ENCODE data around the gene SPTB. TPM values are rescaled to one million over a fixed set of nuclear protein-coding genes. Genes with fewer than 3 reads are reported as not detected.

The SPTB gene
- total RNA-seq, 1 experiment from 2014 or later: 0.13 TPM

DNA sequence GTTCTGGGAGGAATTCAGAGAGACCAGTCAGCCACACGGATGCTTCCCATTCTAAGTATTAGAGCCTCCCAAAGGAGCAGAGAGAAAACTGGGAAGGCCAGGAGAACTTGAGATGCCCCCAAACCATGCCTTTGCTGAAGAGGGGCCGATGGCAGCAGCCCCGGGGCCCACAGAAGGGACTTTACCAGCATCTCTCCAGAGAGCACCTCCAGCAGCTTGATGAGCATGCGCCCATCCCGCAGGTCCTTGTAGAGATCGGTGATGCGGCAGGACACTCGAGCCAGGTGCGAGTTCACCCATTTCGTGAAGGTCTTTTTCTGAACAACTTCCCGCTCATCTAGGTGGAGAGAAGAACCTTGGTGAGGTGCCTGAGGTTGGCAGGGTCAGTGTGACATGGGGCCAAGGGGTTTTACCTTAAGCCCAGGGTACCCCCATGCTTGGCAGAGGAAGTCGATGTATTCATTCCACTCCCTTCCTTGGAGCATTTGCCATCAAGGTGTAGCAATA, 74.9 kb downstream of the SPTB start:
- Histone ChIP-seq H3K9me3 (ENCODE audit: control insufficient read depth, insufficient read depth, low read depth, low read length) (no peaks in the 10 kb centered on the region), H3K36me3 (ENCODE audit: control insufficient read depth, insufficient read depth, low read length) (no peaks in the 10 kb centered on the region), H3K27me3 (ENCODE audit: control insufficient read depth, insufficient read depth, low read length) (no peaks in the 10 kb centered on the region; the same call in 1 of the 2 replicates), H3K27ac (ENCODE audit: low read length) (no peak overlapping the region), H3K4me3 (ENCODE audit: low read depth in 2 of 2, low read length in 2 of 2) (no peak overlapping the region), H3K4me1 (ENCODE audit: control insufficient read depth, insufficient read depth, low read length) (no peaks in the 10 kb centered on the region; the same call in 1 of the 2 replicates)
- TF ChIP-seq, protein P1, sequence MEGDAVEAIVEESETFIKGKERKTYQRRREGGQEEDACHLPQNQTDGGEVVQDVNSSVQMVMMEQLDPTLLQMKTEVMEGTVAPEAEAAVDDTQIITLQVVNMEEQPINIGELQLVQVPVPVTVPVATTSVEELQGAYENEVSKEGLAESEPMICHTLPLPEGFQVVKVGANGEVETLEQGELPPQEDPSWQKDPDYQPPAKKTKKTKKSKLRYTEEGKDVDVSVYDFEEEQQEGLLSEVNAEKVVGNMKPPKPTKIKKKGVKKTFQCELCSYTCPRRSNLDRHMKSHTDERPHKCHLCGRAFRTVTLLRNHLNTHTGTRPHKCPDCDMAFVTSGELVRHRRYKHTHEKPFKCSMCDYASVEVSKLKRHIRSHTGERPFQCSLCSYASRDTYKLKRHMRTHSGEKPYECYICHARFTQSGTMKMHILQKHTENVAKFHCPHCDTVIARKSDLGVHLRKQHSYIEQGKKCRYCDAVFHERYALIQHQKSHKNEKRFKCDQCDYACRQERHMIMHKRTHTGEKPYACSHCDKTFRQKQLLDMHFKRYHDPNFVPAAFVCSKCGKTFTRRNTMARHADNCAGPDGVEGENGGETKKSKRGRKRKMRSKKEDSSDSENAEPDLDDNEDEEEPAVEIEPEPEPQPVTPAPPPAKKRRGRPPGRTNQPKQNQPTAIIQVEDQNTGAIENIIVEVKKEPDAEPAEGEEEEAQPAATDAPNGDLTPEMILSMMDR (IDR thresholded peaks at IDR 0.05): no peak
- TF ChIP-seq POLR2AphosphoS5 (IDR thresholded peaks at IDR 0.05; ENCODE audit: low read depth, low read length) (no peak), SIN3A (IDR thresholded peaks at IDR 0.05; ENCODE audit: borderline replicate concordance, insufficient read depth, low read depth, low read length) (no peak), TCF7L2 (IDR thresholded peaks at IDR 0.05; ENCODE audit: low read depth, low read length) (no peak)
- TF ChIP-seq, protein P2, sequence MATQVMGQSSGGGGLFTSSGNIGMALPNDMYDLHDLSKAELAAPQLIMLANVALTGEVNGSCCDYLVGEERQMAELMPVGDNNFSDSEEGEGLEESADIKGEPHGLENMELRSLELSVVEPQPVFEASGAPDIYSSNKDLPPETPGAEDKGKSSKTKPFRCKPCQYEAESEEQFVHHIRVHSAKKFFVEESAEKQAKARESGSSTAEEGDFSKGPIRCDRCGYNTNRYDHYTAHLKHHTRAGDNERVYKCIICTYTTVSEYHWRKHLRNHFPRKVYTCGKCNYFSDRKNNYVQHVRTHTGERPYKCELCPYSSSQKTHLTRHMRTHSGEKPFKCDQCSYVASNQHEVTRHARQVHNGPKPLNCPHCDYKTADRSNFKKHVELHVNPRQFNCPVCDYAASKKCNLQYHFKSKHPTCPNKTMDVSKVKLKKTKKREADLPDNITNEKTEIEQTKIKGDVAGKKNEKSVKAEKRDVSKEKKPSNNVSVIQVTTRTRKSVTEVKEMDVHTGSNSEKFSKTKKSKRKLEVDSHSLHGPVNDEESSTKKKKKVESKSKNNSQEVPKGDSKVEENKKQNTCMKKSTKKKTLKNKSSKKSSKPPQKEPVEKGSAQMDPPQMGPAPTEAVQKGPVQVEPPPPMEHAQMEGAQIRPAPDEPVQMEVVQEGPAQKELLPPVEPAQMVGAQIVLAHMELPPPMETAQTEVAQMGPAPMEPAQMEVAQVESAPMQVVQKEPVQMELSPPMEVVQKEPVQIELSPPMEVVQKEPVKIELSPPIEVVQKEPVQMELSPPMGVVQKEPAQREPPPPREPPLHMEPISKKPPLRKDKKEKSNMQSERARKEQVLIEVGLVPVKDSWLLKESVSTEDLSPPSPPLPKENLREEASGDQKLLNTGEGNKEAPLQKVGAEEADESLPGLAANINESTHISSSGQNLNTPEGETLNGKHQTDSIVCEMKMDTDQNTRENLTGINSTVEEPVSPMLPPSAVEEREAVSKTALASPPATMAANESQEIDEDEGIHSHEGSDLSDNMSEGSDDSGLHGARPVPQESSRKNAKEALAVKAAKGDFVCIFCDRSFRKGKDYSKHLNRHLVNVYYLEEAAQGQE (IDR thresholded peaks at IDR 0.05; ENCODE audit: insufficient read depth in 1 of 2, low read depth in 2 of 2, low read length in 1 of 2): no peak
- ATAC-seq (no peak), DNase-seq (ENCODE audit: low read depth, low spot score) (no peak)
- ChIA-PET CTCF (no interaction called here), POLR2A (no interaction called here)
- BruUV-seq (replicated peaks): no TSS peak
- in situ Hi-C loops (cut with HindIII; ENCODE audit: low pct_unique_long_range_greater_than_20kb, low sequenced_read_pairs): no loop called here
- intact Hi-C loops (cut with micrococcal nuclease; ENCODE audit: unreplicated experiment): no loop called here

DNA sequence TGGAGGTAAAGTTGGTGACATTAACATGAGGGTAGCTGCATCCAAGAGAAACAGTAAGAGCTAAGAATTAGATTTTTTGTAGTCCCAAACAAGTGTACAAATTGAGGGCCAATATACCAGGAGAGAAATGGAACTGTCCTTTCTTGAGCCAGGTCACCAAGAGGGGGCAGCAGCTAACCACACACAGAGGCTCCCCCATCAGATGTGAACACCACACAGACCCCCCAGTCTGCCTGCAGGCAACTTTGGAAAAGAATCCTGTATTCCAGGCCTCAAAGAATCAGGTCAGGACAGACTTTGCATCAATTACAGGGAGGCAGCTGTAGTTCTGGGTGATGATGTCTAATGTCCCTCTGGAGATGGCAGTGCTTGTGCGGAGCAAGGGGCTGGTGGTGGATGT, 77.9 kb downstream of the SPTB start:
- ATAC-seq (peak; percentile 64; the same call in 1 of the 2 replicates), DNase-seq (ENCODE audit: low read depth, low spot score) (no peak)
- intact Hi-C loops (cut with micrococcal nuclease; ENCODE audit: unreplicated experiment) (no loop called here), in situ Hi-C loops (cut with HindIII; ENCODE audit: low pct_unique_long_range_greater_than_20kb, low sequenced_read_pairs) (no loop called here)
- Histone ChIP-seq H3K4me3 (ENCODE audit: low read depth in 2 of 2, low read length in 2 of 2) (no peak overlapping the region), H3K27ac (ENCODE audit: low read length) (no peak overlapping the region), H3K9me3 (ENCODE audit: control insufficient read depth, insufficient read depth, low read depth, low read length) (no peaks in the 10 kb centered on the region), H3K27me3 (ENCODE audit: control insufficient read depth, insufficient read depth, low read length) (no peaks in the 10 kb centered on the region; the same call in 1 of the 2 replicates), H3K4me1 (ENCODE audit: control insufficient read depth, insufficient read depth, low read length) (no peaks in the 10 kb centered on the region; the same call in 1 of the 2 replicates), H3K36me3 (ENCODE audit: control insufficient read depth, insufficient read depth, low read length) (no peaks in the 10 kb centered on the region)
- no peak for TF ChIP-seq TCF7L2 (IDR thresholded peaks at IDR 0.05; ENCODE audit: low read depth, low read length)
- TF ChIP-seq, protein P1 (IDR thresholded peaks at IDR 0.05): peak; percentile 65
- TF ChIP-seq SIN3A (IDR thresholded peaks at IDR 0.05; ENCODE audit: borderline replicate concordance, insufficient read depth, low read depth, low read length): no peak
- TF ChIP-seq POLR2AphosphoS5 (IDR thresholded peaks at IDR 0.05; ENCODE audit: low read depth, low read length): no peak
- TF ChIP-seq, protein P2 (IDR thresholded peaks at IDR 0.05; ENCODE audit: insufficient read depth in 1 of 2, low read depth in 2 of 2, low read length in 1 of 2): no peak
- no TSS peak for BruUV-seq (replicated peaks)
- POLR2A ChIA-PET: no interaction called here
- CTCF ChIA-PET: no interaction called here
